ENCODE measurements around the gene ZNF292. TPM values are rescaled to one million over a fixed set of nuclear protein-coding genes. Genes with fewer than 3 reads are reported as not detected.
A peak's percentile ranks its signal among the peaks of the same experiment; 100 is the strongest.
"Not testable (repeated sequence)": the region's sequence is repeated elsewhere in the genome, so short reads cannot be mapped to it uniquely, and the experiment has no call there.

The ZNF292 gene
- total RNA-seq, 4 donors from 2014 or later: 17.8 to 40.0 (median 21.3) TPM

GRCh38 chr6:87150406-87150805 lies 5.0 kb upstream of the ZNF292 start:
- no peak for ATAC-seq (ENCODE audit: low FRiP score)
- no peak for DNase-seq (ENCODE audit: low spot score)
- TF ChIP-seq CTCF (IDR thresholded peaks at IDR 0.05): no peak

DNA sequence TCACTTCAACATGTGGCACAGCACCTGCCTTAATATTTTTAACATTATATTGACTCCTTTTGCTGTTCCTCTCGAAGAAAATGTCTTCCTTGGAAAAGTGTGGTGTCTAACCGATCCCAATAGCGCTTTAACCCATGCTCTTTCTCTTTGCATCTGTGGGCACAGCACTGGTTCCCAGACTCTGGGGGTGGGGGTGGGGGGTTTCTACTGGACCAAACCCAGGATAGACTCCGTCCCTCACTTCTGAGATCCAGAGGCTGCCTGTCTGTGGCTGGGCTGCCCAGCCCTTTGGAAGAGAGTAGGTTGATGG lies 3.9 kb upstream of the ZNF292 start:
- DNase-seq (ENCODE audit: low spot score): no peak
- TF ChIP-seq CTCF (IDR thresholded peaks at IDR 0.05): no peak
- no peak for ATAC-seq (ENCODE audit: low FRiP score)

- peak; percentile 39 for DNase-seq (ENCODE audit: low spot score)
- TF ChIP-seq CTCF (IDR thresholded peaks at IDR 0.05): no peak
- ATAC-seq (ENCODE audit: low FRiP score): peak; percentile 50
Observed at GRCh38 chr6:87151781-87152525, 3.4 kb upstream of the ZNF292 start.

- ATAC-seq (ENCODE audit: low FRiP score) (no peak), DNase-seq (ENCODE audit: low spot score) (no peak)
- no peak for TF ChIP-seq CTCF (IDR thresholded peaks at IDR 0.05)
Observed at GRCh38 chr6:87152526-87152955, 2.8 kb upstream of the ZNF292 start.

DNA sequence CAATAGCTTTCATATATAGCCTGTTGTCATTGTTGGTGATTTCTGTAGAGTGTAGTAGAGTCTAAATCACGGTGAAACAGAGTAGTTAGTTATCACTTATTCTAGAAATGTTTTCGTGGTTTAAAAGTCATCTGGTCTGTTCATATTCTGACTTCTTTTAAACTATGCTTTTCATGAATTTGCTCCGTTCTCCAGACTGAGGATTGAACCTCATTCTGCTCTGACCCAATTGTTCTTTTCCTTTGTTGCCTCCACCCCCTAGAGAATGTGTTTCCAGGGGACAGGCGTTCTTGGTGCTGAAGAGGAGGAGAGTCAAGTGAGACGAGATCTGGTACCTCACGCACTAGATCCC lies 748 bp upstream of the ZNF292 start:
- DNase-seq (ENCODE audit: low spot score) (no peak), ATAC-seq (ENCODE audit: low FRiP score) (no peak)
- no peak for TF ChIP-seq CTCF (IDR thresholded peaks at IDR 0.05)

- TF ChIP-seq CTCF (IDR thresholded peaks at IDR 0.05): no peak
- DNase-seq (ENCODE audit: low spot score) (peak; percentile 35), ATAC-seq (ENCODE audit: low FRiP score) (peak; percentile 15)
Observed at GRCh38 chr6:87155842-87156815, 764 bp downstream of the ZNF292 start.

- ATAC-seq (ENCODE audit: low FRiP score); DNase-seq (ENCODE audit: low spot score): not testable (repeated sequence)
Observed at GRCh38 chr6:87157596-87157995, 2.2 kb downstream of the ZNF292 start.

Data from omental fat pad (tissue), 4 donors.